Stimulated activated naive CD4-positive, alpha-beta T cell treated with Interleukin-2 at 50 U/mL for 16 hours (primary cell): ENCODE data around the gene FHOD3.
"Not testable (repeated sequence)": the region's sequence is repeated elsewhere in the genome, so short reads cannot be mapped to it uniquely, and the experiment has no call there.

Experiments used
- DNase-seq: peaks from one replicate; lab custom pipeline; 2025; lab: John Stamatoyannopoulos, UW

FHOD3 gene

GRCh38 chr18:36551274-36551673, 253.8 kb downstream of the FHOD3 start:
- DNase-seq: not testable (repeated sequence)

GRCh38 chr18:36558234-36558633, 260.7 kb downstream of the FHOD3 start:
- DNase-seq: no peak

- DNase-seq: no peak
These were observed 261.8 kb downstream of the FHOD3 start for GRCh38 chr18:36559149-36559857.

- no peak for DNase-seq
These were observed 262.7 kb downstream of the FHOD3 start for GRCh38 chr18:36560187-36560586.

GRCh38 chr18:36561046-36561445, 263.5 kb downstream of the FHOD3 start:
- DNase-seq: no peak

GRCh38 chr18:36564841-36565240, 267.3 kb downstream of the FHOD3 start:
- no peak for DNase-seq

GRCh38 chr18:36567800-36568199, 270.3 kb downstream of the FHOD3 start:
- DNase-seq: no peak

GRCh38 chr18:36568487-36568886, 271.0 kb downstream of the FHOD3 start:
- no peak for DNase-seq

GRCh38 chr18:36572135-36572856, 274.8 kb downstream of the FHOD3 start:
- DNase-seq: no peak

- DNase-seq: no peak
These were observed 278.8 kb downstream of the FHOD3 start for GRCh38 chr18:36576339-36576738.

GRCh38 chr18:36578871-36579710, 281.6 kb downstream of the FHOD3 start:
- DNase-seq: no peak

GRCh38 chr18:36580266-36580665, 282.8 kb downstream of the FHOD3 start:
- DNase-seq: no peak

GRCh38 chr18:36580874-36581750, 283.6 kb downstream of the FHOD3 start:
- DNase-seq: no peak

- no peak for DNase-seq
These were observed 285.7 kb downstream of the FHOD3 start for GRCh38 chr18:36582988-36583745.

GRCh38 chr18:36589857-36590543, 292.5 kb downstream of the FHOD3 start:
- no peak for DNase-seq

GRCh38 chr18:36590621-36591580, 293.4 kb downstream of the FHOD3 start:
- no peak for DNase-seq

GRCh38 chr18:36592282-36592681, 294.8 kb downstream of the FHOD3 start:
- DNase-seq: no peak

GRCh38 chr18:36593001-36593400, 295.5 kb downstream of the FHOD3 start:
- DNase-seq: no peak

- DNase-seq: no peak
These were observed 296.1 kb downstream of the FHOD3 start for GRCh38 chr18:36593641-36594040.
